Neural progenitor cell (in vitro differentiated cells): ENCODE measurements around the gene CELSR1.

ENCODE experiments used
- EZH2 ChIP-seq: fragments of 200-600 bp; sonication (generic); IDR thresholded peaks from 2 replicates; pipeline ENCODE4 v1.6.1; 2017; ENCODE audit warnings: antibody characterized with exemption, mild to moderate bottlenecking, moderate library complexity
- TF ChIP-seq, protein P1 (sequence below): fragments of 200-600 bp; sonication (generic); IDR thresholded peaks from 2 replicates; pipeline ENCODE4 v1.5.1; 2017; ENCODE audit warnings: antibody characterized with exemption, mild to moderate bottlenecking

DNA sequence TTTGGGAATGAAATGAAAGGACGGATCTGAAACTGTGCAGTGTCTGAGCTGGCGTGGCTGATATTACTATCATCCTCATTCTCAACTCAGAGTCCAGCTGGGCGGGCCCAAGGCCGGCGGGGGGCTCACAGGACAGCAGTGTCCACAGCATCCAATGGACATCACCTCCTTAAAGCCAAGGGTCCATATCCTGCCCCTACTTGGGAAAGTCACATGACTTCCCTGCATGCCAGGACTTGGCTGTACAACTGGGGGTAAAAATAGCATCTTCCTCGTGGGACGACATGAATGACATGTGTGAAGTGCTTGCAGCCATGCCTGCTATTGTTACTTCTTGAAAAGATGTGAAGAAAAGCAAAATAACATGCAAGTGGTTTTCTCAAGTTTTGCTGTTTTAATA, 119.7 kb downstream of the CELSR1 start:
- TF ChIP-seq, protein P1, sequence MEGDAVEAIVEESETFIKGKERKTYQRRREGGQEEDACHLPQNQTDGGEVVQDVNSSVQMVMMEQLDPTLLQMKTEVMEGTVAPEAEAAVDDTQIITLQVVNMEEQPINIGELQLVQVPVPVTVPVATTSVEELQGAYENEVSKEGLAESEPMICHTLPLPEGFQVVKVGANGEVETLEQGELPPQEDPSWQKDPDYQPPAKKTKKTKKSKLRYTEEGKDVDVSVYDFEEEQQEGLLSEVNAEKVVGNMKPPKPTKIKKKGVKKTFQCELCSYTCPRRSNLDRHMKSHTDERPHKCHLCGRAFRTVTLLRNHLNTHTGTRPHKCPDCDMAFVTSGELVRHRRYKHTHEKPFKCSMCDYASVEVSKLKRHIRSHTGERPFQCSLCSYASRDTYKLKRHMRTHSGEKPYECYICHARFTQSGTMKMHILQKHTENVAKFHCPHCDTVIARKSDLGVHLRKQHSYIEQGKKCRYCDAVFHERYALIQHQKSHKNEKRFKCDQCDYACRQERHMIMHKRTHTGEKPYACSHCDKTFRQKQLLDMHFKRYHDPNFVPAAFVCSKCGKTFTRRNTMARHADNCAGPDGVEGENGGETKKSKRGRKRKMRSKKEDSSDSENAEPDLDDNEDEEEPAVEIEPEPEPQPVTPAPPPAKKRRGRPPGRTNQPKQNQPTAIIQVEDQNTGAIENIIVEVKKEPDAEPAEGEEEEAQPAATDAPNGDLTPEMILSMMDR: no peak
- TF ChIP-seq EZH2: no peak
